ENCODE measurements around the gene SPTBN1. TPM values are rescaled to one million over a fixed set of nuclear protein-coding genes. Genes with fewer than 3 reads are reported as not detected.

SPTBN1 gene
- total RNA-seq, 2 donors from 2014 or later, result 179 to 194 TPM

- H3K9me3 ChIP-seq (ENCODE audit: control insufficient read depth, low read length), result no peaks in the 10 kb centered on the region
- 82 to 86% methylated on average over 4 of the region's 4 CpGs for WGBS, 2 experiments (ENCODE audit: insufficient coverage in 1 of 2, insufficient read length in 1 of 2)
- H3K4me1 ChIP-seq (ENCODE audit: control insufficient read depth, insufficient read depth, low read length), result no peaks in the 10 kb centered on the region
- peaks cover 10% of the 10 kb centered on the region for H3K4me1 Mint-ChIP-seq
- no peak overlapping the region for H3K4me3 ChIP-seq (ENCODE audit: low read length)
- no peak overlapping the region for H3K9ac ChIP-seq (ENCODE audit: extremely low read depth, low read length, poor library complexity, severe bottlenecking)
- H3K27me3 ChIP-seq (ENCODE audit: control insufficient read depth, insufficient read depth, low read length, poor library complexity, severe bottlenecking), result no peaks in the 10 kb centered on the region
- H3K27ac Mint-ChIP-seq, result no peak overlapping the region
- no peaks in the 10 kb centered on the region for H3K36me3 ChIP-seq (ENCODE audit: control insufficient read depth, insufficient read depth, low read length)
- no peak overlapping the region for H3K4me3 Mint-ChIP-seq
- H3K27ac ChIP-seq (ENCODE audit: low read depth, low read length), result no peak overlapping the region
- H3K36me3 Mint-ChIP-seq (ENCODE audit: low read depth), result peaks cover 2% of the 10 kb centered on the region
- no peaks in the 10 kb centered on the region for H3K27me3 Mint-ChIP-seq (ENCODE audit: insufficient read depth)
- H3K9me3 Mint-ChIP-seq, result no peaks in the 10 kb centered on the region
- no peak for TF ChIP-seq CTCF (conservative IDR thresholded peaks at IDR 0.05)
- no peak for DNase-seq
Observed at GRCh38 chr2:54541995-54542394, 85.9 kb downstream of the SPTBN1 start.

GRCh38 chr2:54543733-54544396 lies 87.7 kb downstream of the SPTBN1 start:
- no peak overlapping the region for H3K27ac Mint-ChIP-seq
- no peak for TF ChIP-seq CTCF (conservative IDR thresholded peaks at IDR 0.05)
- no peak overlapping the region for H3K4me3 ChIP-seq (ENCODE audit: low read length)
- H3K27me3 Mint-ChIP-seq (ENCODE audit: insufficient read depth), result no peaks in the 10 kb centered on the region
- 92 to 100% methylated on average over 1 to 2 of the region's 3 CpGs for WGBS, 2 experiments (ENCODE audit: insufficient coverage in 1 of 2, insufficient read length in 1 of 2)
- no peaks in the 10 kb centered on the region for H3K9me3 Mint-ChIP-seq
- no peaks in the 10 kb centered on the region for H3K27me3 ChIP-seq (ENCODE audit: control insufficient read depth, insufficient read depth, low read length, poor library complexity, severe bottlenecking)
- H3K9ac ChIP-seq (ENCODE audit: extremely low read depth, low read length, poor library complexity, severe bottlenecking), result no peak overlapping the region
- peaks cover 2% of the 10 kb centered on the region for H3K36me3 Mint-ChIP-seq (ENCODE audit: low read depth)
- no peaks in the 10 kb centered on the region for H3K4me1 ChIP-seq (ENCODE audit: control insufficient read depth, insufficient read depth, low read length)
- H3K4me3 Mint-ChIP-seq, result no peak overlapping the region
- no peaks in the 10 kb centered on the region for H3K36me3 ChIP-seq (ENCODE audit: control insufficient read depth, insufficient read depth, low read length)
- no peak for DNase-seq
- H3K9me3 ChIP-seq (ENCODE audit: control insufficient read depth, low read length), result no peaks in the 10 kb centered on the region
- peaks cover 10% of the 10 kb centered on the region for H3K4me1 Mint-ChIP-seq
- H3K27ac ChIP-seq (ENCODE audit: low read depth, low read length), result no peak overlapping the region

GRCh38 chr2:54545702-54546450 lies 89.7 kb downstream of the SPTBN1 start:
- peaks cover 4% of the 10 kb centered on the region for H3K4me1 ChIP-seq (ENCODE audit: control insufficient read depth, insufficient read depth, low read length)
- no peak overlapping the region for H3K9ac ChIP-seq (ENCODE audit: extremely low read depth, low read length, poor library complexity, severe bottlenecking)
- H3K27ac ChIP-seq (ENCODE audit: low read depth, low read length), result no peak overlapping the region
- Mint-ChIP-seq H3K4me3 (no peak overlapping the region), H3K27me3 (ENCODE audit: insufficient read depth) (no peaks in the 10 kb centered on the region), H3K4me1 (peaks cover 17% of the 10 kb centered on the region), H3K36me3 (ENCODE audit: low read depth) (no peaks in the 10 kb centered on the region), H3K27ac (no peak overlapping the region), H3K9me3 (no peaks in the 10 kb centered on the region)
- H3K36me3 ChIP-seq (ENCODE audit: control insufficient read depth, insufficient read depth, low read length), result no peaks in the 10 kb centered on the region
- no peaks in the 10 kb centered on the region for H3K27me3 ChIP-seq (ENCODE audit: control insufficient read depth, insufficient read depth, low read length, poor library complexity, severe bottlenecking)
- H3K9me3 ChIP-seq (ENCODE audit: control insufficient read depth, low read length), result no peaks in the 10 kb centered on the region
- no peak overlapping the region for H3K4me3 ChIP-seq (ENCODE audit: low read length)
- WGBS, 2 experiments (ENCODE audit: insufficient coverage in 1 of 2, insufficient read length in 1 of 2), result 92 to 93% methylated on average over 2 to 3 of the region's 3 CpGs
- DNase-seq, result no peak
- no peak for TF ChIP-seq CTCF (conservative IDR thresholded peaks at IDR 0.05)

Data from endodermal cell (in vitro differentiated cells).